ENCODE data around the gene ADGRG3. TPM values are rescaled to one million over a fixed set of nuclear protein-coding genes. Genes with fewer than 3 reads are reported as not detected.

ADGRG3 gene
- polyA plus RNA-seq, 4 donors, result 0.45 to 8.6 (median 1.1) TPM

- H3K27me3 ChIP-seq (ENCODE audit: control insufficient read depth in 3 of 3, insufficient read depth in 3 of 3, low read length in 3 of 3), result no peaks in the 10 kb centered on the region
- peaks cover 0 to 77% (median 0%) of the 10 kb centered on the region in 3 donors for H3K36me3 ChIP-seq (ENCODE audit: control insufficient read depth in 3 of 3, insufficient read depth in 2 of 3, low read depth in 1 of 3, low read length in 3 of 3)
- FAIRE-seq, result no peak
- peaks cover 0 to 29% (median 2%) of the 10 kb centered on the region in 3 donors for H3K4me1 ChIP-seq (ENCODE audit: control insufficient read depth in 3 of 3, insufficient read depth in 2 of 3, low read depth in 1 of 3, low read length in 2 of 3)
- DNase-seq, result no peak
- H3K27ac ChIP-seq (ENCODE audit: low read depth in 1 of 3, low read length in 2 of 3), result no peak overlapping the region
- H3K4me3 ChIP-seq (ENCODE audit: low read depth in 1 of 3, low read length in 3 of 3), result no peak overlapping the region
- H3K9me3 ChIP-seq (ENCODE audit: control insufficient read depth in 2 of 2, insufficient read depth in 1 of 2, low read depth in 1 of 2, low read length in 1 of 2), result no peaks in the 10 kb centered on the region
- 53 to 63% (median 62%) methylated on average over 22 of the region's 22 CpGs for WGBS, 3 donors
These were observed 38.3 kb upstream of the ADGRG3 start for GRCh38 chr16:57629516-57630406.

GRCh38 chr16:57630407-57630797, 37.7 kb upstream of the ADGRG3 start:
- Histone ChIP-seq H3K27ac (ENCODE audit: low read depth in 1 of 3, low read length in 2 of 3) (no peak overlapping the region), H3K36me3 (ENCODE audit: control insufficient read depth in 3 of 3, insufficient read depth in 2 of 3, low read depth in 1 of 3, low read length in 3 of 3) (peaks cover 0 to 73% (median 0%) of the 10 kb centered on the region in 3 donors), H3K4me3 (ENCODE audit: low read depth in 1 of 3, low read length in 3 of 3) (no peak overlapping the region), H3K9me3 (ENCODE audit: control insufficient read depth in 2 of 2, insufficient read depth in 1 of 2, low read depth in 1 of 2, low read length in 1 of 2) (no peaks in the 10 kb centered on the region), H3K27me3 (ENCODE audit: control insufficient read depth in 3 of 3, insufficient read depth in 3 of 3, low read length in 3 of 3) (no peaks in the 10 kb centered on the region), H3K4me1 (ENCODE audit: control insufficient read depth in 3 of 3, insufficient read depth in 2 of 3, low read depth in 1 of 3, low read length in 2 of 3) (peaks cover 0 to 36% (median 6%) of the 10 kb centered on the region in 3 donors)
- DNase-seq (no peak), FAIRE-seq (no peak)
- WGBS, 3 donors, result 62 to 67% (median 66%) methylated on average over 10 of the region's 10 CpGs

- Histone ChIP-seq H3K9me3 (ENCODE audit: control insufficient read depth in 2 of 2, insufficient read depth in 1 of 2, low read depth in 1 of 2, low read length in 1 of 2) (no peaks in the 10 kb centered on the region), H3K27ac (ENCODE audit: low read depth in 1 of 3, low read length in 2 of 3) (no peak overlapping the region), H3K4me1 (ENCODE audit: control insufficient read depth in 3 of 3, insufficient read depth in 2 of 3, low read depth in 1 of 3, low read length in 2 of 3) (peaks cover 0 to 44% (median 8%) of the 10 kb centered on the region in 3 donors), H3K4me3 (ENCODE audit: low read depth in 1 of 3, low read length in 3 of 3) (no peak overlapping the region), H3K27me3 (ENCODE audit: control insufficient read depth in 3 of 3, insufficient read depth in 3 of 3, low read length in 3 of 3) (no peaks in the 10 kb centered on the region), H3K36me3 (ENCODE audit: control insufficient read depth in 3 of 3, insufficient read depth in 2 of 3, low read depth in 1 of 3, low read length in 3 of 3) (peaks cover 0 to 68% (median 0%) of the 10 kb centered on the region in 3 donors)
- DNase-seq (no peak), FAIRE-seq (no peak)
- 74 to 84% (median 77%) methylated on average over 15 to 21 of the region's 21 CpGs for WGBS, 3 donors
These were observed 36.9 kb upstream of the ADGRG3 start for GRCh38 chr16:57630931-57631845.

GRCh38 chr16:57632568-57632967, 35.5 kb upstream of the ADGRG3 start:
- no peak for DNase-seq
- H3K36me3 ChIP-seq (ENCODE audit: control insufficient read depth in 3 of 3, insufficient read depth in 2 of 3, low read depth in 1 of 3, low read length in 3 of 3), result peaks cover 0 to 68% (median 0%) of the 10 kb centered on the region in 3 donors
- no peak overlapping the region for H3K27ac ChIP-seq (ENCODE audit: low read depth in 1 of 3, low read length in 2 of 3)
- FAIRE-seq, result no peak
- WGBS, 3 donors, result 65 to 81% (median 68%) methylated on average over 15 of the region's 15 CpGs
- H3K4me1 ChIP-seq (ENCODE audit: control insufficient read depth in 3 of 3, insufficient read depth in 2 of 3, low read depth in 1 of 3, low read length in 2 of 3), result peaks cover 0 to 57% (median 8%) of the 10 kb centered on the region in 3 donors
- H3K27me3 ChIP-seq (ENCODE audit: control insufficient read depth in 3 of 3, insufficient read depth in 3 of 3, low read length in 3 of 3), result no peaks in the 10 kb centered on the region
- no peak overlapping the region for H3K4me3 ChIP-seq (ENCODE audit: low read depth in 1 of 3, low read length in 3 of 3)
- no peaks in the 10 kb centered on the region for H3K9me3 ChIP-seq (ENCODE audit: control insufficient read depth in 2 of 2, insufficient read depth in 1 of 2, low read depth in 1 of 2, low read length in 1 of 2)

- no peak for DNase-seq
- peaks cover 0 to 56% (median 8%) of the 10 kb centered on the region in 3 donors for H3K4me1 ChIP-seq (ENCODE audit: control insufficient read depth in 3 of 3, insufficient read depth in 2 of 3, low read depth in 1 of 3, low read length in 2 of 3)
- H3K27me3 ChIP-seq (ENCODE audit: control insufficient read depth in 3 of 3, insufficient read depth in 3 of 3, low read length in 3 of 3), result no peaks in the 10 kb centered on the region
- H3K27ac ChIP-seq (ENCODE audit: low read depth in 1 of 3, low read length in 2 of 3), result peak overlapping the region in 2 of 3 donors; percentile 33 to 94
- WGBS, 3 donors, result 82 to 90% (median 88%) methylated on average over 11 of the region's 11 CpGs
- peaks cover 0 to 64% (median 0%) of the 10 kb centered on the region in 3 donors for H3K36me3 ChIP-seq (ENCODE audit: control insufficient read depth in 3 of 3, insufficient read depth in 2 of 3, low read depth in 1 of 3, low read length in 3 of 3)
- no peak overlapping the region for H3K4me3 ChIP-seq (ENCODE audit: low read depth in 1 of 3, low read length in 3 of 3)
- no peak for FAIRE-seq
- no peaks in the 10 kb centered on the region for H3K9me3 ChIP-seq (ENCODE audit: control insufficient read depth in 2 of 2, insufficient read depth in 1 of 2, low read depth in 1 of 2, low read length in 1 of 2)
These were observed 34.6 kb upstream of the ADGRG3 start for GRCh38 chr16:57633383-57634064.

GRCh38 chr16:57634171-57634570, 33.9 kb upstream of the ADGRG3 start:
- FAIRE-seq, result no peak
- Histone ChIP-seq H3K36me3 (ENCODE audit: control insufficient read depth in 3 of 3, insufficient read depth in 2 of 3, low read depth in 1 of 3, low read length in 3 of 3) (peaks cover 0 to 64% (median 0%) of the 10 kb centered on the region in 3 donors), H3K27ac (ENCODE audit: low read depth in 1 of 3, low read length in 2 of 3) (peak overlapping the region in 2 of 3 donors; percentile 81 to 94), H3K4me1 (ENCODE audit: control insufficient read depth in 3 of 3, insufficient read depth in 2 of 3, low read depth in 1 of 3, low read length in 2 of 3) (peaks cover 0 to 56% (median 8%) of the 10 kb centered on the region in 3 donors), H3K9me3 (ENCODE audit: control insufficient read depth in 2 of 2, insufficient read depth in 1 of 2, low read depth in 1 of 2, low read length in 1 of 2) (no peaks in the 10 kb centered on the region), H3K4me3 (ENCODE audit: low read depth in 1 of 3, low read length in 3 of 3) (no peak overlapping the region), H3K27me3 (ENCODE audit: control insufficient read depth in 3 of 3, insufficient read depth in 3 of 3, low read length in 3 of 3) (no peaks in the 10 kb centered on the region)
- peak in 1 of 2 donors; percentile 32 for DNase-seq
- 9 to 47% (median 39%) methylated on average over 4 of the region's 4 CpGs for WGBS, 3 donors

GRCh38 chr16:57635266-57636097, 32.6 kb upstream of the ADGRG3 start:
- 17 to 50% (median 34%) methylated on average over 16 of the region's 16 CpGs for WGBS, 3 donors
- Histone ChIP-seq H3K4me1 (ENCODE audit: control insufficient read depth in 3 of 3, insufficient read depth in 2 of 3, low read depth in 1 of 3, low read length in 2 of 3) (peaks cover 0 to 57% (median 8%) of the 10 kb centered on the region in 3 donors), H3K9me3 (ENCODE audit: control insufficient read depth in 2 of 2, insufficient read depth in 1 of 2, low read depth in 1 of 2, low read length in 1 of 2) (no peaks in the 10 kb centered on the region), H3K36me3 (ENCODE audit: control insufficient read depth in 3 of 3, insufficient read depth in 2 of 3, low read depth in 1 of 3, low read length in 3 of 3) (peaks cover 0 to 71% (median 0%) of the 10 kb centered on the region in 3 donors), H3K27me3 (ENCODE audit: control insufficient read depth in 3 of 3, insufficient read depth in 3 of 3, low read length in 3 of 3) (no peaks in the 10 kb centered on the region), H3K27ac (ENCODE audit: low read depth in 1 of 3, low read length in 2 of 3) (peak overlapping the region; percentile 78 to 94 (median 81)), H3K4me3 (ENCODE audit: low read depth in 1 of 3, low read length in 3 of 3) (peak overlapping the region in 1 of 3 donors; percentile 4)
- FAIRE-seq, result no peak
- DNase-seq, result peak; percentile 93 to 94

Data from small intestine (tissue), 7 donors.